ENCODE results near the gene CREBBP.

The CREBBP gene

GRCh38 chr16:3713587-3714242, 166.8 kb downstream of the CREBBP start:
- Histone ChIP-seq H3K4ac (ENCODE audit: low read depth, low read length) (no peak overlapping the region), H2BK120ac (ENCODE audit: insufficient read depth, low read length, poor library complexity) (no peak overlapping the region), H3K27me3 (ENCODE audit: insufficient read depth, low read length) (no peaks in the 10 kb centered on the region), H3K14ac (ENCODE audit: low read length) (no peak overlapping the region), H3K18ac (ENCODE audit: low read length) (no peak overlapping the region), H2BK12ac (ENCODE audit: low read length) (no peak overlapping the region), H3K23ac (ENCODE audit: low read length) (no peak overlapping the region), H4K12ac (ENCODE audit: low read depth, low read length) (no peak overlapping the region), H3K4me3 (ENCODE audit: low read depth, low read length) (no peak overlapping the region), H2AFZ (ENCODE audit: insufficient read depth, low read length, poor library complexity) (no peak overlapping the region), H3K9ac (ENCODE audit: low read length) (no peak overlapping the region), H4K91ac (ENCODE audit: low read depth, low read length) (no peak overlapping the region), H3K36me3 (ENCODE audit: control insufficient read depth in 1 of 2, insufficient read depth in 2 of 2, low read length in 2 of 2) (peaks cover 0 to 8% of the 10 kb centered on the region in 2 experiments), H2BK5ac (ENCODE audit: low read depth, low read length, poor library complexity) (no peak overlapping the region), H3K79me1 (ENCODE audit: low read length) (peaks cover 10% of the 10 kb centered on the region), H4K8ac (ENCODE audit: low read depth, low read length) (no peak overlapping the region), H3K79me2 (ENCODE audit: control insufficient read depth, insufficient read depth, low read length, poor library complexity) (peaks cover 10% of the 10 kb centered on the region), H3K27ac (ENCODE audit: low read depth, low read length) (no peak overlapping the region), H3K4me2 (ENCODE audit: low read length) (no peak overlapping the region), H2AK5ac (ENCODE audit: low read length) (no peak overlapping the region), H3K9me3 (ENCODE audit: insufficient read depth, low read depth, low read length) (peaks cover 3% of the 10 kb centered on the region), H3K4me1 (ENCODE audit: control insufficient read depth in 1 of 2, insufficient read depth in 2 of 2, low read length in 2 of 2) (peaks cover 0 to 8% of the 10 kb centered on the region in 2 experiments)
- no CpG with 5 or more reads among the region's 15 CpGs for WGBS (ENCODE audit: extremely low coverage, insufficient coverage, insufficient read length)
- no peak for DNase-seq

GRCh38 chr16:3712861-3713372, 167.6 kb downstream of the CREBBP start:
- Histone ChIP-seq H4K91ac (ENCODE audit: low read depth, low read length) (no peak overlapping the region), H3K14ac (ENCODE audit: low read length) (no peak overlapping the region)

GRCh38 chr16:3706253-3707012, 174.1 kb downstream of the CREBBP start:
- H3K27ac ChIP-seq (ENCODE audit: low read depth, low read length) = no peak overlapping the region
- H3K79me2 ChIP-seq (ENCODE audit: control insufficient read depth, insufficient read depth, low read length, poor library complexity) = no peaks in the 10 kb centered on the region
- H2BK5ac ChIP-seq (ENCODE audit: low read depth, low read length, poor library complexity) = no peak overlapping the region
- no peak overlapping the region for H4K91ac ChIP-seq (ENCODE audit: low read depth, low read length)
- peaks cover 3% of the 10 kb centered on the region in 2 experiments for H3K36me3 ChIP-seq (ENCODE audit: control insufficient read depth in 1 of 2, insufficient read depth in 2 of 2, low read length in 2 of 2)
- peak; percentile 96 to 99 for DNase-seq
- H2BK12ac ChIP-seq (ENCODE audit: low read length) = no peak overlapping the region
- no peak overlapping the region for H3K9ac ChIP-seq (ENCODE audit: low read length)
- H3K27me3 ChIP-seq (ENCODE audit: insufficient read depth, low read length) = no peaks in the 10 kb centered on the region
- no peaks in the 10 kb centered on the region for H3K4me1 ChIP-seq (ENCODE audit: control insufficient read depth in 1 of 2, insufficient read depth in 2 of 2, low read length in 2 of 2)
- H2AK5ac ChIP-seq (ENCODE audit: low read length) = no peak overlapping the region
- no peak overlapping the region for H3K18ac ChIP-seq (ENCODE audit: low read length)
- H3K14ac ChIP-seq (ENCODE audit: low read length) = no peak overlapping the region
- H2BK120ac ChIP-seq (ENCODE audit: insufficient read depth, low read length, poor library complexity) = no peak overlapping the region
- H3K79me1 ChIP-seq (ENCODE audit: low read length) = no peaks in the 10 kb centered on the region
- H2AFZ ChIP-seq (ENCODE audit: insufficient read depth, low read length, poor library complexity) = no peak overlapping the region
- H3K23ac ChIP-seq (ENCODE audit: low read length) = no peak overlapping the region
- H3K4me2 ChIP-seq (ENCODE audit: low read length) = no peak overlapping the region
- no peaks in the 10 kb centered on the region for H3K9me3 ChIP-seq (ENCODE audit: insufficient read depth, low read depth, low read length)
- H4K8ac ChIP-seq (ENCODE audit: low read depth, low read length) = no peak overlapping the region
- no peak overlapping the region for H4K12ac ChIP-seq (ENCODE audit: low read depth, low read length)
- no peak overlapping the region for H3K4ac ChIP-seq (ENCODE audit: low read depth, low read length)
- whole genome bisulfite sequencing (ENCODE audit: extremely low coverage, insufficient coverage, insufficient read length) = no CpG with 5 or more reads among the region's 10 CpGs
- no peak overlapping the region for H3K4me3 ChIP-seq (ENCODE audit: low read depth, low read length)

More at GRCh38 chr16:3712861-3713372, 167.6 kb downstream of the CREBBP start:
- Histone ChIP-seq H3K9ac (ENCODE audit: low read length) (no peak overlapping the region), H2BK120ac (ENCODE audit: insufficient read depth, low read length, poor library complexity) (no peak overlapping the region), H3K79me2 (ENCODE audit: control insufficient read depth, insufficient read depth, low read length, poor library complexity) (peaks cover 10% of the 10 kb centered on the region), H3K79me1 (ENCODE audit: low read length) (peaks cover 10% of the 10 kb centered on the region), H2BK12ac (ENCODE audit: low read length) (no peak overlapping the region), H4K8ac (ENCODE audit: low read depth, low read length) (no peak overlapping the region), H3K4me2 (ENCODE audit: low read length) (no peak overlapping the region), H4K12ac (ENCODE audit: low read depth, low read length) (no peak overlapping the region), H3K4me3 (ENCODE audit: low read depth, low read length) (no peak overlapping the region), H2AK5ac (ENCODE audit: low read length) (no peak overlapping the region), H2AFZ (ENCODE audit: insufficient read depth, low read length, poor library complexity) (no peak overlapping the region), H3K23ac (ENCODE audit: low read length) (no peak overlapping the region), H3K27me3 (ENCODE audit: insufficient read depth, low read length) (no peaks in the 10 kb centered on the region), H3K36me3 (ENCODE audit: control insufficient read depth in 1 of 2, insufficient read depth in 2 of 2, low read length in 2 of 2) (peaks cover 0 to 8% of the 10 kb centered on the region in 2 experiments), H2BK5ac (ENCODE audit: low read depth, low read length, poor library complexity) (no peak overlapping the region), H3K4ac (ENCODE audit: low read depth, low read length) (peak overlapping the region; percentile 10), H3K4me1 (ENCODE audit: control insufficient read depth in 1 of 2, insufficient read depth in 2 of 2, low read length in 2 of 2) (peaks cover 0 to 4% of the 10 kb centered on the region in 2 experiments), H3K27ac (ENCODE audit: low read depth, low read length) (no peak overlapping the region), H3K9me3 (ENCODE audit: insufficient read depth, low read depth, low read length) (peaks cover 2% of the 10 kb centered on the region), H3K18ac (ENCODE audit: low read length) (no peak overlapping the region)
- DNase-seq = no peak
- WGBS (ENCODE audit: extremely low coverage, insufficient coverage, insufficient read length) = no CpG with 5 or more reads among the region's 16 CpGs

DNA sequence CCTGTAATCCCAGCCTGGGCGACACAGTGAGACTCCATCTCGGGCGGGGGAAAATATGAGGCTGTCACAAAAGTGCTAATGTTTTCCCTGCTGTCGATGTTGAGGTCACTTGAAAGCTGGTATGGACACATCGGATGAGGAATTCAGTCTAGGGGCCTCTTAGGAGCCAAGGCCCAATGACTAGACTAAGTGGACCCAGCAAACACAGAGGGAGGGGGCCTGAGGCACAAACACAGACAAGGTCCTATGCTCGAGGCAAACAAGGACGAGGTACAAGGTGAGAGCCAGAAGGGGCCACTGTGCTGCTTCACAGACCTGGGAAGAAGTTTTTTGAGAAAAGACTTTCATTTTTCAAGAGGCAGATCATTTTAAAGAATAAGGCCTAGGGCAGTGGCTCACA, 178.4 kb downstream of the CREBBP start:
- H2BK12ac ChIP-seq (ENCODE audit: low read length) = no peak overlapping the region
- H3K18ac ChIP-seq (ENCODE audit: low read length) = no peak overlapping the region
- no peak overlapping the region for H4K12ac ChIP-seq (ENCODE audit: low read depth, low read length)
- no peak overlapping the region for H3K27ac ChIP-seq (ENCODE audit: low read depth, low read length)
- H2AFZ ChIP-seq (ENCODE audit: insufficient read depth, low read length, poor library complexity) = no peak overlapping the region
- no peak overlapping the region for H4K8ac ChIP-seq (ENCODE audit: low read depth, low read length)
- no peak for DNase-seq
- peaks cover 1% of the 10 kb centered on the region for H3K9me3 ChIP-seq (ENCODE audit: insufficient read depth, low read depth, low read length)
- H3K79me1 ChIP-seq (ENCODE audit: low read length) = no peaks in the 10 kb centered on the region
- no peak overlapping the region for H2BK5ac ChIP-seq (ENCODE audit: low read depth, low read length, poor library complexity)
- H4K91ac ChIP-seq (ENCODE audit: low read depth, low read length) = no peak overlapping the region
- no peak overlapping the region for H3K23ac ChIP-seq (ENCODE audit: low read length)
- no peak overlapping the region for H3K4ac ChIP-seq (ENCODE audit: low read depth, low read length)
- H3K4me3 ChIP-seq (ENCODE audit: low read depth, low read length) = no peak overlapping the region
- no peak overlapping the region for H3K9ac ChIP-seq (ENCODE audit: low read length)
- no peak overlapping the region for H2AK5ac ChIP-seq (ENCODE audit: low read length)
- no peaks in the 10 kb centered on the region for H3K4me1 ChIP-seq (ENCODE audit: control insufficient read depth in 1 of 2, insufficient read depth in 2 of 2, low read length in 2 of 2)
- H3K27me3 ChIP-seq (ENCODE audit: insufficient read depth, low read length) = no peaks in the 10 kb centered on the region
- H3K14ac ChIP-seq (ENCODE audit: low read length) = no peak overlapping the region
- no peak overlapping the region for H3K4me2 ChIP-seq (ENCODE audit: low read length)
- peaks cover 0 to 3% of the 10 kb centered on the region in 2 experiments for H3K36me3 ChIP-seq (ENCODE audit: control insufficient read depth in 1 of 2, insufficient read depth in 2 of 2, low read length in 2 of 2)
- WGBS (ENCODE audit: extremely low coverage, insufficient coverage, insufficient read length) = no CpG with 5 or more reads among the region's 7 CpGs
- no peak overlapping the region for H2BK120ac ChIP-seq (ENCODE audit: insufficient read depth, low read length, poor library complexity)
- no peaks in the 10 kb centered on the region for H3K79me2 ChIP-seq (ENCODE audit: control insufficient read depth, insufficient read depth, low read length, poor library complexity)
